Measurements from ENCODE around the gene KRTAP5-3. TPM values are rescaled to one million over a fixed set of nuclear protein-coding genes. Genes with fewer than 3 reads are reported as not detected.

KRTAP5-3 gene
- total and polyA plus RNA-seq, 2 of the 13 experiments (the other 11 are each of a cell fraction or from before 2014, with no cell fraction given): not detected

DNA sequence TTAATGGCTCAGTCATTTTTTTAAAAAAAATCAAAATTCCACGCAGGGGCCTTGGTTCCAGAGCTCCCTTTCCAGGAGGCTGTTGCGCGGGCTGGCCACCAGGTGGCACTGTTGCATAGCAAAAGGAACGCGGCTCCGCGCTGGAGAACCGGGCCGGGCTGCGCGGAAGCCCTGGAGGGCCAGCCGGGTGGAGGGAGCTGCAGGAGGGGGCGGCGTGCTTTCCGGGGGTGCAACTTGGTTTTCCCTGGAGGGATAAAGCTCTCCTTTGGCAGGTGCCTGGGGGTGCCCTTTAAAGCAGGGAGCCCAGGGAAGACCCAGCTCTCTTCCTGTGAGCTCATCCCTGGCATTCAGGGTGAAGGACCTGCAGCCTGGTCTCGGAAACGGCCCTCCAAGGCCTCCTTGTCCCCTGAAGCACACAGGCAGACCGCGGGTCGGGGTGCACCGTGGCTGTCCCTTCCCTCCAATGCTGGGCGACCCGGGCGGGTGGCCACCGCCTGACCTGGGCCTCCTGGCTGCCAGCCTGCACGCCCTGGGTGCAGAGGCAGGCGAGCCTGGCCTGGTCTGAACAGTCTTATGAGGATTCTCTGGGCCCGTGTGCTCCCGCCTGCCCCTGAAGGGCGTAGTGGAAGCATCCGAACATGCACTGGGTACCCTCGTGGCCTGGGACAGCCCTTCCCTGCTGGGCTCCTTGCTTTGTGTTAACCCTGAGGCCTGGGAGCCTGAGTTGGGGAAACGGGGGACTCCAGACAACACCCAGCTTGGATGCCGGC lies 44.7 kb upstream of the KRTAP5-3 start (continued):
- TF ChIP-seq FOXM1 (CRISPR knock-in tag; IDR thresholded peaks at IDR 0.05) (no peak), ZNF574 (CRISPR knock-in tag; IDR thresholded peaks at IDR 0.05) (peak; percentile 62; the same call in 1 of the 2 replicates), SOX5 (CRISPR knock-in tag; IDR thresholded peaks at IDR 0.05; ENCODE audit: borderline replicate concordance) (no peak), KMT2A (CRISPR knock-in tag; IDR thresholded peaks at IDR 0.05) (no peak), ZNF10 (CRISPR knock-in tag; IDR thresholded peaks at IDR 0.05; ENCODE audit: borderline replicate concordance, low read depth) (no peak)
- TF ChIP-seq, protein P1, sequence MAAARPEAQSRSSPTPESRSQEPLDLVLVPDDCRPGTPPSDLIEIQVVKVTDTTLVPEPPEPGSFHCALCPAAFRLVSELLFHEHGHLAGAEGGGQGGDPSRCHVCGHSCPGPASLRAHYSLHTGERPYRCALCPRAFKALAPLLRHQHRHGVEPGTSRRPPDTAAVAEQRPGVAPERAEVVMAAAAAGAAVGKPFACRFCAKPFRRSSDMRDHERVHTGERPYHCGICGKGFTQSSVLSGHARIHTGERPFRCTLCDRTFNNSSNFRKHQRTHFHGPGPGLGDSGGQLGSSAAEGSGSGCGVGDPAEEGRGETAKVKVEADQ (CRISPR knock-in tag; IDR thresholded peaks at IDR 0.05; ENCODE audit: borderline replicate concordance): no peak; the same call in 1 of the 2 replicates
- TF ChIP-seq, protein P2, sequence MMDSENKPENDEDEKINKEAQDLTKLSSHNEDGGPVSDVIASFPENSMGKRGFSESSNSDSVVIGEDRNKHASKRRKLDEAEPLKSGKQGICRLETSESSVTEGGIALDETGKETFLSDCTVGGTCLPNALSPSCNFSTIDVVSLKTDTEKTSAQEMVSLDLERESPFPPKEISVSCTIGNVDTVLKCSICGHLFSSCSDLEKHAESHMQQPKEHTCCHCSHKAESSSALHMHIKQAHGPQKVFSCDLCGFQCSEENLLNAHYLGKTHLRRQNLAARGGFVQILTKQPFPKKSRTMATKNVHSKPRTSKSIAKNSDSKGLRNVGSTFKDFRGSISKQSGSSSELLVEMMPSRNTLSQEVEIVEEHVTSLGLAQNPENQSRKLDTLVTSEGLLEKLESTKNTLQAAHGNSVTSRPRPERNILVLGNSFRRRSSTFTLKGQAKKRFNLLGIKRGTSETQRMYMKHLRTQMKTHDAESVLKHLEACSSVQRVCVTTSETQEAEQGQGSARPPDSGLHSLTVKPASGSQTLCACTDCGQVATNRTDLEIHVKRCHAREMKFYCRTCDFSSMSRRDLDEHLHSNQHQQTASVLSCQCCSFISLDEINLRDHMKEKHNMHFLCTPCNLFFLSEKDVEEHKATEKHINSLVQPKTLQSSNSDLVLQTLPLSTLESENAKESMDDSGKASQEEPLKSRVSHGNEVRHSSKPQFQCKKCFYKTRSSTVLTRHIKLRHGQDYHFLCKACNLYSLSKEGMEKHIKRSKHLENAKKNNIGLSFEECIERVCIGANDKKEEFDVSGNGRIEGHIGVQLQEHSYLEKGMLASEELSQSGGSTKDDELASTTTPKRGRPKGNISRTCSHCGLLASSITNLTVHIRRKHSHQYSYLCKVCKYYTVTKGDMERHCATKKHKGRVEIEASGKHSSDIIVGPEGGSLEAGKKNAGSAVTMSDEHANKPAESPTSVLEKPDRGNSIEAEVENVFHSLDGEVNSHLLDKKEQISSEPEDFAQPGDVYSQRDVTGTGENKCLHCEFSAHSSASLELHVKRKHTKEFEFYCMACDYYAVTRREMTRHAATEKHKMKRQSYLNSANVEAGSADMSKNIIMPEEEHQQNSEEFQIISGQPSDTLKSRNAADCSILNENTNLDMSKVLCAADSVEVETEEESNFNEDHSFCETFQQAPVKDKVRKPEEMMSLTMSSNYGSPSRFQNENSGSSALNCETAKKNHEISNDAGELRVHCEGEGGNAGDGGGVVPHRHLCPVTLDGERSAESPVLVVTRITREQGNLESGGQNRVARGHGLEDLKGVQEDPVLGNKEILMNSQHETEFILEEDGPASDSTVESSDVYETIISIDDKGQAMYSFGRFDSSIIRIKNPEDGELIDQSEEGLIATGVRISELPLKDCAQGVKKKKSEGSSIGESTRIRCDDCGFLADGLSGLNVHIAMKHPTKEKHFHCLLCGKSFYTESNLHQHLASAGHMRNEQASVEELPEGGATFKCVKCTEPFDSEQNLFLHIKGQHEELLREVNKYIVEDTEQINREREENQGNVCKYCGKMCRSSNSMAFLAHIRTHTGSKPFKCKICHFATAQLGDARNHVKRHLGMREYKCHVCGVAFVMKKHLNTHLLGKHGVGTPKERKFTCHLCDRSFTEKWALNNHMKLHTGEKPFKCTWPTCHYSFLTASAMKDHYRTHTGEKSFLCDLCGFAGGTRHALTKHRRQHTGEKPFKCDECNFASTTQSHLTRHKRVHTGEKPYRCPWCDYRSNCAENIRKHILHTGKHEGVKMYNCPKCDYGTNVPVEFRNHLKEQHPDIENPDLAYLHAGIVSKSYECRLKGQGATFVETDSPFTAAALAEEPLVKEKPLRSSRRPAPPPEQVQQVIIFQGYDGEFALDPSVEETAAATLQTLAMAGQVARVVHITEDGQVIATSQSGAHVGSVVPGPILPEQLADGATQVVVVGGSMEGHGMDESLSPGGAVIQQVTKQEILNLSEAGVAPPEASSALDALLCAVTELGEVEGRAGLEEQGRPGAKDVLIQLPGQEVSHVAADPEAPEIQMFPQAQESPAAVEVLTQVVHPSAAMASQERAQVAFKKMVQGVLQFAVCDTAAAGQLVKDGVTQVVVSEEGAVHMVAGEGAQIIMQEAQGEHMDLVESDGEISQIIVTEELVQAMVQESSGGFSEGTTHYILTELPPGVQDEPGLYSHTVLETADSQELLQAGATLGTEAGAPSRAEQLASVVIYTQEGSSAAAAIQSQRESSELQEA (CRISPR knock-in tag; IDR thresholded peaks at IDR 0.05; ENCODE audit: not compliant biosample characterization): no peak
- TF ChIP-seq, protein P3, sequence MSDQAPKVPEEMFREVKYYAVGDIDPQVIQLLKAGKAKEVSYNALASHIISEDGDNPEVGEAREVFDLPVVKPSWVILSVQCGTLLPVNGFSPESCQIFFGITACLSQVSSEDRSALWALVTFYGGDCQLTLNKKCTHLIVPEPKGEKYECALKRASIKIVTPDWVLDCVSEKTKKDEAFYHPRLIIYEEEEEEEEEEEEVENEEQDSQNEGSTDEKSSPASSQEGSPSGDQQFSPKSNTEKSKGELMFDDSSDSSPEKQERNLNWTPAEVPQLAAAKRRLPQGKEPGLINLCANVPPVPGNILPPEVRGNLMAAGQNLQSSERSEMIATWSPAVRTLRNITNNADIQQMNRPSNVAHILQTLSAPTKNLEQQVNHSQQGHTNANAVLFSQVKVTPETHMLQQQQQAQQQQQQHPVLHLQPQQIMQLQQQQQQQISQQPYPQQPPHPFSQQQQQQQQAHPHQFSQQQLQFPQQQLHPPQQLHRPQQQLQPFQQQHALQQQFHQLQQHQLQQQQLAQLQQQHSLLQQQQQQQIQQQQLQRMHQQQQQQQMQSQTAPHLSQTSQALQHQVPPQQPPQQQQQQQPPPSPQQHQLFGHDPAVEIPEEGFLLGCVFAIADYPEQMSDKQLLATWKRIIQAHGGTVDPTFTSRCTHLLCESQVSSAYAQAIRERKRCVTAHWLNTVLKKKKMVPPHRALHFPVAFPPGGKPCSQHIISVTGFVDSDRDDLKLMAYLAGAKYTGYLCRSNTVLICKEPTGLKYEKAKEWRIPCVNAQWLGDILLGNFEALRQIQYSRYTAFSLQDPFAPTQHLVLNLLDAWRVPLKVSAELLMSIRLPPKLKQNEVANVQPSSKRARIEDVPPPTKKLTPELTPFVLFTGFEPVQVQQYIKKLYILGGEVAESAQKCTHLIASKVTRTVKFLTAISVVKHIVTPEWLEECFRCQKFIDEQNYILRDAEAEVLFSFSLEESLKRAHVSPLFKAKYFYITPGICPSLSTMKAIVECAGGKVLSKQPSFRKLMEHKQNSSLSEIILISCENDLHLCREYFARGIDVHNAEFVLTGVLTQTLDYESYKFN (CRISPR knock-in tag; conservative IDR thresholded peaks at IDR 0.05): 0 out of 2 replicates have a peak, but pooled peaks have one; percentile 16
